GM19351 (cell line): Measurements from ENCODE around the gene SLC12A8.

Source experiments
- ATAC-seq: cut with Tn5 transposase; IDR thresholded peaks from one replicate; pipeline ENCODE4 v1.9.1; 2021; ENCODE audit warnings: mild to moderate bottlenecking, moderate library complexity; ENCODE audit not compliant: unreplicated experiment

The SLC12A8 gene

GRCh38 chr3:125212509-125213363 is at the start of gene SLC12A8:
TSS of gene SLC12A8 (minus strand) at chr3:125212748. CDS start at chr3:125211349, 1,399 bp downstream.
- ATAC-seq: no peak

- ATAC-seq: no peak
These were observed 49.6 kb upstream of the SLC12A8 start for GRCh38 chr3:125262161-125262560.

GRCh38 chr3:125261031-125261430 is 48.5 kb upstream of the SLC12A8 start:
- ATAC-seq: no peak

- no peak for ATAC-seq
These were observed 47.6 kb upstream of the SLC12A8 start for GRCh38 chr3:125260158-125260557.

- no peak for ATAC-seq
These were observed 45.0 kb upstream of the SLC12A8 start for GRCh38 chr3:125257536-125257935.

GRCh38 chr3:125256675-125257074 is 44.1 kb upstream of the SLC12A8 start:
- no peak for ATAC-seq

GRCh38 chr3:125250973-125251372 is 38.4 kb upstream of the SLC12A8 start:
- no peak for ATAC-seq

- ATAC-seq: no peak
These were observed 33.7 kb upstream of the SLC12A8 start for GRCh38 chr3:125246237-125246636.

- ATAC-seq: no peak
These were observed 33.0 kb upstream of the SLC12A8 start for GRCh38 chr3:125245521-125245920.

- no peak for ATAC-seq
These were observed 27.9 kb upstream of the SLC12A8 start for GRCh38 chr3:125240496-125240895.

- ATAC-seq: no peak
These were observed 26.7 kb upstream of the SLC12A8 start for GRCh38 chr3:125239266-125239665.

- ATAC-seq: no peak
These were observed 26.2 kb upstream of the SLC12A8 start for GRCh38 chr3:125238759-125239158.

- ATAC-seq: no peak
These were observed 23.9 kb upstream of the SLC12A8 start for GRCh38 chr3:125236331-125236903.

- ATAC-seq: no peak
These were observed 22.3 kb upstream of the SLC12A8 start for GRCh38 chr3:125234831-125235230.

- no peak for ATAC-seq
These were observed 19.9 kb upstream of the SLC12A8 start for GRCh38 chr3:125232401-125232800.

- no peak for ATAC-seq
These were observed 19.3 kb upstream of the SLC12A8 start for GRCh38 chr3:125231895-125232294.

GRCh38 chr3:125229707-125230106 is 17.2 kb upstream of the SLC12A8 start:
- ATAC-seq: no peak

GRCh38 chr3:125229168-125229567 is 16.6 kb upstream of the SLC12A8 start:
- no peak for ATAC-seq

GRCh38 chr3:125221831-125222230 is 9.3 kb upstream of the SLC12A8 start:
- no peak for ATAC-seq

GRCh38 chr3:125220727-125221429 is 8.3 kb upstream of the SLC12A8 start:
- ATAC-seq: no peak

GRCh38 chr3:125220183-125220582 is 7.6 kb upstream of the SLC12A8 start:
- ATAC-seq: no peak

GRCh38 chr3:125219261-125219701 is 6.7 kb upstream of the SLC12A8 start:
- ATAC-seq: no peak
